ENCODE measurements around the gene IFT74. TPM values are rescaled to one million over a fixed set of nuclear protein-coding genes. Genes with fewer than 3 reads are reported as not detected.

The IFT74 gene
- total and polyA plus RNA-seq, 9 of the 15 experiments (the other 6 are each of a cell fraction or from before 2014, with no cell fraction given): 6.1 to 13.2 (median 9.3) TPM

DNA sequence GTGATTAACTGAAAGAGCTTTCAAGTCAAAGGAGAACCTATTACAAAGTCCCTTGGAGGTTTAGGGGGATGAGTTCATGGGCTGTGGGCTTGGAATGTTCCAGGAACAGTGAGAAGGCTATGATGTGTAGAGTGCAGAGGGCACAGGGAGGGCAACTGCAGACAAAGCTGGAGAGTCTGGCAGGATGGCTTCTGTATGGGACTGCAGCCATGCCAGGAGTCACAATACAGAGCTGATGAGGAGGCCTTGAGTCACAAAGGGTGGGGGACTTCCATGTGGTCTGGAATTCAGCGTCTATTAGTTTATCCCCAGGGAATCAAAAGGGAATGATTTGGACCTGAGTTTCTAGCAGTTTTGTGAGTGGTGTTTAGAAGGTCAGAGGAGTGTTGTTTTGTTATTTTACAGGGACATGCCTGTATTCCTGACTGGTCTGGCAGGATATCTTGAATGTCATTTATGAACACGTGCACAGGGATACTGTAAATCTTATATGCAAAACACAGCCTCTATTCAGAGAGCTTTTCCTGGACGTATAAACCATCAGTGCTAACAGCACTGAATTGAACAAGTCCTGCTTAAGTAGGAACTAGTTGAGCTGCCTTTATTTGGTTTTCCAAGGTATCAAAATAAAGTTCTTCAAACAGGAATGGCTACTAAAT, 138.6 kb downstream of the IFT74 start (continued):
- no peak for TF ChIP-seq AFF1 (IDR thresholded peaks at IDR 0.05; ENCODE audit: low read depth in 1 of 2, partially characterized antibody in 2 of 2)
- TF ChIP-seq FOXJ2 (tag; IDR thresholded peaks at IDR 0.05): no peak
- TF ChIP-seq, protein P1, sequence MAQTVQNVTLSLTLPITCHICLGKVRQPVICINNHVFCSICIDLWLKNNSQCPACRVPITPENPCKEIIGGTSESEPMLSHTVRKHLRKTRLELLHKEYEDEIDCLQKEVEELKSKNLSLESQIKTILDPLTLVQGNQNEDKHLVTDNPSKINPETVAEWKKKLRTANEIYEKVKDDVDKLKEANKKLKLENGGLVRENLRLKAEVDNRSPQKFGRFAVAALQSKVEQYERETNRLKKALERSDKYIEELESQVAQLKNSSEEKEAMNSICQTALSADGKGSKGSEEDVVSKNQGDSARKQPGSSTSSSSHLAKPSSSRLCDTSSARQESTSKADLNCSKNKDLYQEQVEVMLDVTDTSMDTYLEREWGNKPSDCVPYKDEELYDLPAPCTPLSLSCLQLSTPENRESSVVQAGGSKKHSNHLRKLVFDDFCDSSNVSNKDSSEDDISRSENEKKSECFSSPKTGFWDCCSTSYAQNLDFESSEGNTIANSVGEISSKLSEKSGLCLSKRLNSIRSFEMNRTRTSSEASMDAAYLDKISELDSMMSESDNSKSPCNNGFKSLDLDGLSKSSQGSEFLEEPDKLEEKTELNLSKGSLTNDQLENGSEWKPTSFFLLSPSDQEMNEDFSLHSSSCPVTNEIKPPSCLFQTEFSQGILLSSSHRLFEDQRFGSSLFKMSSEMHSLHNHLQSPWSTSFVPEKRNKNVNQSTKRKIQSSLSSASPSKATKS (CRISPR knock-in tag; IDR thresholded peaks at IDR 0.05): no peak
- no peak for TF ChIP-seq TARDBP (IDR thresholded peaks at IDR 0.05)
